ENCODE results near the gene RGS7BP. TPM values are rescaled to one million over a fixed set of nuclear protein-coding genes. Genes with fewer than 3 reads are reported as not detected.
"Not testable (repeated sequence)": the region's sequence is repeated elsewhere in the genome, so short reads cannot be mapped to it uniquely, and the experiment has no call there.

The RGS7BP gene
- total RNA-seq, 1 donor from 2014 or later, result 0.07 TPM

- H3K9ac ChIP-seq (ENCODE audit: low read length), result no peak overlapping the region
- H3K27me3 Mint-ChIP-seq (ENCODE audit: low read depth, unreplicated experiment), result peaks cover 11% of the 10 kb centered on the region
- no peaks in the 10 kb centered on the region for H3K4me1 Mint-ChIP-seq (ENCODE audit: low read depth, unreplicated experiment)
- H3K4me3 Mint-ChIP-seq (ENCODE audit: unreplicated experiment), result no peak overlapping the region
- no peaks in the 10 kb centered on the region for H4K20me1 ChIP-seq (ENCODE audit: insufficient read depth, low read length)
- DNase-seq (ENCODE audit: low read depth), result no peak
- no peaks in the 10 kb centered on the region for H3K27me3 ChIP-seq (ENCODE audit: insufficient read depth, low read length)
- no peak overlapping the region for H3K4me2 ChIP-seq (ENCODE audit: low read length)
- H3K27ac Mint-ChIP-seq (ENCODE audit: unreplicated experiment), result no peak overlapping the region
- no peak overlapping the region for H3K27ac ChIP-seq (ENCODE audit: low read depth, low read length)
- H3K79me2 ChIP-seq (ENCODE audit: insufficient read depth, low read length), result no peaks in the 10 kb centered on the region
- H3K9me3 ChIP-seq (ENCODE audit: insufficient read depth, low read depth, low read length), result no peaks in the 10 kb centered on the region
- H3K4me3 ChIP-seq (ENCODE audit: insufficient read depth, low read depth, low read length), result no peak overlapping the region
- no peak overlapping the region for H2AFZ ChIP-seq (ENCODE audit: low read depth, low read length)
- H3K36me3 Mint-ChIP-seq (ENCODE audit: low read depth, unreplicated experiment), result no peaks in the 10 kb centered on the region
- no peak for FAIRE-seq
- H3K9me3 Mint-ChIP-seq (ENCODE audit: unreplicated experiment), result no peaks in the 10 kb centered on the region
- H3K4me1 ChIP-seq (ENCODE audit: insufficient read depth, low read length), result no peaks in the 10 kb centered on the region
- no peak for TF ChIP-seq EZH2 (IDR thresholded peaks at IDR 0.05; ENCODE audit: insufficient read depth, low read length)
- TF ChIP-seq, protein P1, sequence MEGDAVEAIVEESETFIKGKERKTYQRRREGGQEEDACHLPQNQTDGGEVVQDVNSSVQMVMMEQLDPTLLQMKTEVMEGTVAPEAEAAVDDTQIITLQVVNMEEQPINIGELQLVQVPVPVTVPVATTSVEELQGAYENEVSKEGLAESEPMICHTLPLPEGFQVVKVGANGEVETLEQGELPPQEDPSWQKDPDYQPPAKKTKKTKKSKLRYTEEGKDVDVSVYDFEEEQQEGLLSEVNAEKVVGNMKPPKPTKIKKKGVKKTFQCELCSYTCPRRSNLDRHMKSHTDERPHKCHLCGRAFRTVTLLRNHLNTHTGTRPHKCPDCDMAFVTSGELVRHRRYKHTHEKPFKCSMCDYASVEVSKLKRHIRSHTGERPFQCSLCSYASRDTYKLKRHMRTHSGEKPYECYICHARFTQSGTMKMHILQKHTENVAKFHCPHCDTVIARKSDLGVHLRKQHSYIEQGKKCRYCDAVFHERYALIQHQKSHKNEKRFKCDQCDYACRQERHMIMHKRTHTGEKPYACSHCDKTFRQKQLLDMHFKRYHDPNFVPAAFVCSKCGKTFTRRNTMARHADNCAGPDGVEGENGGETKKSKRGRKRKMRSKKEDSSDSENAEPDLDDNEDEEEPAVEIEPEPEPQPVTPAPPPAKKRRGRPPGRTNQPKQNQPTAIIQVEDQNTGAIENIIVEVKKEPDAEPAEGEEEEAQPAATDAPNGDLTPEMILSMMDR (IDR thresholded peaks at IDR 0.05; ENCODE audit: insufficient read depth, low read depth, low read length), result no peak
- no peaks in the 10 kb centered on the region for H3K36me3 ChIP-seq (ENCODE audit: insufficient read depth, low read length)
These were observed 28.2 kb downstream of the RGS7BP start for GRCh38 chr5:64534033-64534432.

DNA sequence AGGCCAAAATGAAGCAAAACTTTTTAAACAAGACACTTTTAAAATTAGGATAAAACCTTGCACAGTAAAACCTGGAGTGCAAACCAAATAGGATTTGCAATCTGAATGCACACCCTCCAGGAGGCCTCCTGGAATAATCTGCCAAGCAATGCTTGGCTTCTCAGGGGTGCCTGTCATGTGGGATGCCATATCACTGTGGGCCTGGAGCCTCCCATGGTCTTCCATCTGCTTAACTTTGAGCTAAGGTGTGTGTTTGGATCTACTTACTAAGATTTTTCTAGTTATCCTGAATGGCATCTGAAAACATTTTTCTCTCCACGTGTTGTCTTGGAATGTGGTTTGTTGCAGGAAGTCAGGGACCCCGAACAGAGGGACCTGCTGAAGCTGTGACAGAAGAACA, 52.1 kb downstream of the RGS7BP start:
- Mint-ChIP-seq H3K4me1 (ENCODE audit: low read depth, unreplicated experiment) (no peaks in the 10 kb centered on the region), H3K27ac (ENCODE audit: unreplicated experiment) (no peak overlapping the region), H3K36me3 (ENCODE audit: low read depth, unreplicated experiment) (no peaks in the 10 kb centered on the region), H3K27me3 (ENCODE audit: low read depth, unreplicated experiment) (no peaks in the 10 kb centered on the region), H3K4me3 (ENCODE audit: unreplicated experiment) (no peak overlapping the region), H3K9me3 (ENCODE audit: unreplicated experiment) (peaks cover 5% of the 10 kb centered on the region)
- no peaks in the 10 kb centered on the region for H3K27me3 ChIP-seq (ENCODE audit: insufficient read depth, low read length)
- no peaks in the 10 kb centered on the region for H4K20me1 ChIP-seq (ENCODE audit: insufficient read depth, low read length)
- no peaks in the 10 kb centered on the region for H3K9me3 ChIP-seq (ENCODE audit: insufficient read depth, low read depth, low read length)
- H3K4me3 ChIP-seq (ENCODE audit: insufficient read depth, low read depth, low read length), result no peak overlapping the region
- FAIRE-seq, result no peak
- no peak for DNase-seq (ENCODE audit: low read depth)
- H3K9ac ChIP-seq (ENCODE audit: low read length), result no peak overlapping the region
- TF ChIP-seq, protein P1 (IDR thresholded peaks at IDR 0.05; ENCODE audit: insufficient read depth, low read depth, low read length), result no peak
- no peak overlapping the region for H3K4me2 ChIP-seq (ENCODE audit: low read length)
- no peak overlapping the region for H3K27ac ChIP-seq (ENCODE audit: low read depth, low read length)
- no peaks in the 10 kb centered on the region for H3K36me3 ChIP-seq (ENCODE audit: insufficient read depth, low read length)
- H3K79me2 ChIP-seq (ENCODE audit: insufficient read depth, low read length), result no peaks in the 10 kb centered on the region
- H3K4me1 ChIP-seq (ENCODE audit: insufficient read depth, low read length), result no peaks in the 10 kb centered on the region
- no peak overlapping the region for H2AFZ ChIP-seq (ENCODE audit: low read depth, low read length)

DNA sequence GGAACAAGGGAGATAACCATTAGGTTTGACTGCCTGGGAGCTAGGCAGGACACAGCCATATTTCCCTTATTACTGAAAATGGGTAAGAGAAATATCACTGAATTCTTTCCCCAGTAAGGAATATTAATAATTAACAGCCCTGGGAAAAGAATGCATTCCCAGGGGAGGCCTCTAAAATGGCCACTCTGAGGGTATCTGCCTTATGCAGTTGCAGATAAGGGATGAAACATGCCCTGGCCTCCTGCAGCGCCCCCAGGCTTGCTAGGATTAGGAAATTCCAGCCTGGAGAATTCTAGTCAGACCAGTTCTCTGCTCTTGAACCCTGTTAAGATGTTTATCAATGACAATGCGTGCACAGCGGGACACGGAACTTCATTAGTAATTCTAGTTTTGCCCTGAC, 52.8 kb downstream of the RGS7BP start:
- H3K9ac ChIP-seq (ENCODE audit: low read length); H3K4me1 Mint-ChIP-seq (ENCODE audit: low read depth, unreplicated experiment); H3K27me3 Mint-ChIP-seq (ENCODE audit: low read depth, unreplicated experiment); H3K27ac Mint-ChIP-seq (ENCODE audit: unreplicated experiment); H3K27me3 ChIP-seq (ENCODE audit: insufficient read depth, low read length); H3K36me3 Mint-ChIP-seq (ENCODE audit: low read depth, unreplicated experiment); H3K79me2 ChIP-seq (ENCODE audit: insufficient read depth, low read length); H3K9me3 Mint-ChIP-seq (ENCODE audit: unreplicated experiment); FAIRE-seq; H3K36me3 ChIP-seq (ENCODE audit: insufficient read depth, low read length); DNase-seq (ENCODE audit: low read depth); H2AFZ ChIP-seq (ENCODE audit: low read depth, low read length); H4K20me1 ChIP-seq (ENCODE audit: insufficient read depth, low read length); H3K4me3 Mint-ChIP-seq (ENCODE audit: unreplicated experiment); H3K4me2 ChIP-seq (ENCODE audit: low read length); H3K4me1 ChIP-seq (ENCODE audit: insufficient read depth, low read length); H3K27ac ChIP-seq (ENCODE audit: low read depth, low read length); H3K4me3 ChIP-seq (ENCODE audit: insufficient read depth, low read depth, low read length); H3K9me3 ChIP-seq (ENCODE audit: insufficient read depth, low read depth, low read length): not testable (repeated sequence)
